Ovary (tissue), 9 donors: ENCODE results near the gene ESX1. TPM values are rescaled to one million over a fixed set of nuclear protein-coding genes. Genes with fewer than 3 reads are reported as not detected.

Experiments
- DNase-seq, 5 donors: peaks; one replicate each; pipeline ENCODE4 v3.0.0-alpha.2; 2019 to 2020
- H3K27ac ChIP-seq, 2 donors: fragments of 200-600 bp; one replicate each; pipeline versions ENCODE4 v1.5.1 to v1.8.0; 2019 to 2022
- H3K27me3 ChIP-seq: fragments of 200-600 bp; one replicate; pipeline ENCODE4 v1.8.0; 2022
- H3K36me3 ChIP-seq: fragments of 200-600 bp; sonication (generic); one replicate; pipeline ENCODE4 v1.5.1; 2019
- H3K4me1 ChIP-seq: one replicate; pipeline ENCODE4 v1.8.1; 2013; ENCODE audit warnings: mild to moderate bottlenecking, moderate library complexity; ENCODE audit not compliant: insufficient read depth
- H3K4me3 ChIP-seq: fragments of 200-600 bp; sonication (generic); one replicate; pipeline ENCODE4 v1.5.1; 2017
- H3K9me3 ChIP-seq, 2 donors: fragments of 200-600 bp in 1 of 2; sonication (generic) in 1 of 2; one replicate each; pipeline versions ENCODE4 v1.5.1 to v1.8.1; 2013 to 2019; ENCODE audit warnings: mild to moderate bottlenecking in 1 of 2, moderate library complexity in 1 of 2
- CTCF ChIP-seq, 3 donors: fragments of 450-650 bp in 2 of 3; fragments of 200-600 bp in 1 of 3; IDR thresholded peaks; one replicate each; pipeline versions ENCODE4 v1.5.1 to v1.8.0; 2016 to 2022; ENCODE audit warnings: antibody characterized with exemption in 3 of 3, mild to moderate bottlenecking in 1 of 3
- EP300 ChIP-seq: sonication (generic); formaldehyde crosslinking; IDR thresholded peaks from one replicate; pipeline ENCODE4 v1.6.1; 2017; ENCODE audit warnings: antibody characterized with exemption
- POLR2A ChIP-seq: fragments of 450-650 bp; IDR thresholded peaks from one replicate; pipeline ENCODE4 v1.6.1; 2017; ENCODE audit warnings: antibody characterized with exemption, mild to moderate bottlenecking, moderate library complexity
- WGBS, 3 donors: extraction: QIAGEN DNeasy Blood & Tissue Kit in 1 of 3; methylation state at CpG; one replicate each; pipeline versions ENCODE4 v1.1.5 to v1.1.7; 2013 to 2017; 5-methylcytosine and 5-hydroxymethylcytosine counted together
- intact Hi-C, 4 donors: fragments of 100-400 bp; cut with DNase I; formaldehyde crosslinking; loops; one replicate each; pipeline versions ENCODE4 v1.11.0 to v1.15.1; 2022 to 2023
- polyA plus RNA-seq, 2 donors: library from polyadenylated mRNA; stranded (reverse); fragments of 200-250 nt in 1 of 2; fragments of 350-450 nt in 1 of 2; fragmentation: Illumina TruSeq in 1 of 2; extraction: RNeasy Lipid Tissue Mini Kit (QIAGEN cat#74804) in 1 of 2; gene quantifications; one replicate each; pipeline ENCODE4 v1.2.3, GENCODE V29; 2013 to 2014
- total RNA-seq, 7 donors: library from RNA; depleted of rRNA in 2 of 7; stranded (reverse); fragments of >200 nt in 2 of 7; fragmentation: NEBNext Ultra II Directional in 3 of 7; extraction: Animal tissue kit (Norgen Biotek cat#: 25700) in 3 of 7; gene quantifications; one replicate each; pipeline versions ENCODE4 v1.1.0 to v1.2.4, GENCODE V29; 2016 to 2023
- donor health status: DM: no; HTN: no; CAD: no; lungs with moderate emphysema.
- donor health status: DM: no; HTN: no; CAD: no.
- donor health status: Bipolar disorder and iron deficiency.
- donor health status: DM: yes; HTN: yes; CAD: no.
- donor health status: DM: no; HTN: no; CAD: no.
- donor health status: DM: yes; HTN: yes; CAD: no.

Gene ESX1
- total and polyA plus RNA-seq, 9 donors, result not detected

GRCh38 chrX:104280609-104281008, 25.9 kb upstream of the ESX1 start:
- intact Hi-C loops, result no loop called here
- TF ChIP-seq EP300 (no peak), POLR2A (no peak), CTCF (IDR thresholded peaks at IDR 0.05) (no peak)
- H3K36me3 ChIP-seq, result no peaks in the 10 kb centered on the region
- 64 to 68% (median 64%) methylated on average over 5 of the region's 5 CpGs for WGBS, 3 donors
- no peak overlapping the region for H3K27ac ChIP-seq
- H3K27me3 ChIP-seq, result no peaks in the 10 kb centered on the region
- no peak overlapping the region for H3K4me3 ChIP-seq
- H3K9me3 ChIP-seq, result no peaks in the 10 kb centered on the region
- no peaks in the 10 kb centered on the region for H3K4me1 ChIP-seq
- no peak for DNase-seq

GRCh38 chrX:104270916-104271512, 16.3 kb upstream of the ESX1 start:
- 5 to 8% (median 6%) methylated on average over 7 of the region's 7 CpGs for WGBS, 3 donors
- DNase-seq, result peak in 4 of 5 donors; percentile 9 to 34 (median 30)
- no peaks in the 10 kb centered on the region for H3K27me3 ChIP-seq
- no peak overlapping the region for H3K4me3 ChIP-seq
- TF ChIP-seq EP300, result no peak
- peak in 1 of 3 donors; percentile 9 for TF ChIP-seq CTCF (IDR thresholded peaks at IDR 0.05)
- no peaks in the 10 kb centered on the region for H3K9me3 ChIP-seq
- H3K27ac ChIP-seq, result no peak overlapping the region
- no peaks in the 10 kb centered on the region for H3K4me1 ChIP-seq
- no peaks in the 10 kb centered on the region for H3K36me3 ChIP-seq
- intact Hi-C loops, result no loop called here

- intact Hi-C loops, result no loop called here
- no peak overlapping the region for H3K27ac ChIP-seq
- no peak for TF ChIP-seq EP300
- no peak for TF ChIP-seq POLR2A
- no peak for TF ChIP-seq CTCF (IDR thresholded peaks at IDR 0.05)
- H3K27me3 ChIP-seq, result no peaks in the 10 kb centered on the region
- H3K4me1 ChIP-seq, result no peaks in the 10 kb centered on the region
- H3K9me3 ChIP-seq, result no peaks in the 10 kb centered on the region
- 62 to 66% (median 65%) methylated on average over 6 of the region's 6 CpGs for WGBS, 3 donors
- no peak for DNase-seq
- no peak overlapping the region for H3K4me3 ChIP-seq
- no peaks in the 10 kb centered on the region for H3K36me3 ChIP-seq
Measured at GRCh38 chrX:104270212-104270611, 15.5 kb upstream of the ESX1 start.

GRCh38 chrX:104255465-104255864, 732 bp upstream of the ESX1 start:
- Histone ChIP-seq H3K27me3 (no peaks in the 10 kb centered on the region), H3K36me3 (no peaks in the 10 kb centered on the region), H3K4me3 (no peak overlapping the region), H3K9me3 (no peaks in the 10 kb centered on the region), H3K27ac (no peak overlapping the region), H3K4me1 (no peaks in the 10 kb centered on the region)
- TF ChIP-seq CTCF (IDR thresholded peaks at IDR 0.05), result no peak
- no peak for TF ChIP-seq POLR2A
- no peak for TF ChIP-seq EP300
- DNase-seq, result no peak
- 32 to 35% (median 34%) methylated on average over 13 of the region's 13 CpGs for WGBS, 3 donors
- intact Hi-C loops, result no loop called here
